PC-9 (cell line): ENCODE results near the gene TRIM6. TPM values are rescaled to one million over a fixed set of nuclear protein-coding genes. Genes with fewer than 3 reads are reported as not detected.
"Not testable (repeated sequence)": the region's sequence is repeated elsewhere in the genome, so short reads cannot be mapped to it uniquely, and the experiment has no call there.

Source experiments
- BruUV-seq: library from RNA; stranded (reverse); fragments of 400-500 nt; replicated peaks from 2 replicates; lab custom pipeline; 2021; lab: Mats Ljungman, UMichigan
- CTCF ChIA-PET: fragments of 300-600 bp; sonication (Branson Sonifier 250); formaldehyde crosslinking; loops from one replicate; lab custom pipeline; 2022; ENCODE audit warnings: antibody characterized with exemption; lab: Charles Lee
- POLR2A ChIA-PET: fragments of 300-600 bp; sonication (Branson Sonifier 250); formaldehyde crosslinking; loops from one replicate; lab custom pipeline; 2022; ENCODE audit warnings: antibody characterized with exemption; ENCODE audit not compliant: unreplicated experiment; lab: Charles Lee
- DNase-seq, 2 experiments: peaks; one replicate each; pipeline versions ENCODE4 v3.0.0 to v3.0.0-alpha.2; 2015 to 2022; ENCODE audit warnings: mixed read lengths in 1 of 2
- H2AFZ ChIP-seq: fragments of 200-600 bp; sonication (generic); 2 replicates; pipeline ENCODE4 v1.8.1; 2017; ENCODE audit warnings: antibody characterized with exemption
- H3F3A ChIP-seq: fragments of 200-600 bp; sonication (generic); 2 replicates; pipeline ENCODE4 v1.8.1; 2017; ENCODE audit warnings: antibody characterized with exemption, mild to moderate bottlenecking, low read depth; ENCODE audit not compliant: insufficient read depth
- H3K27ac ChIP-seq: fragments of 200-600 bp; sonication (generic); 2 replicates; pipeline ENCODE4 v1.6.1; 2016; ENCODE audit warnings: mixed run types
- H3K27me3 ChIP-seq: fragments of 200-600 bp; sonication (generic); 2 replicates; pipeline ENCODE4 v1.6.1; 2016; ENCODE audit warnings: low read depth, mixed run types; ENCODE audit not compliant: insufficient read depth
- H3K36me3 ChIP-seq: fragments of 200-600 bp; sonication (generic); 2 replicates; pipeline ENCODE4 v1.6.1; 2016; ENCODE audit warnings: low read depth, mixed run types
- H3K4me1 ChIP-seq: fragments of 200-600 bp; sonication (generic); replicated peaks from 2 replicates; pipeline ENCODE4 v1.6.1; 2016; ENCODE audit warnings: mixed run types; ENCODE audit not compliant: insufficient read depth
- H3K4me2 ChIP-seq: fragments of 200-600 bp; sonication (generic); 2 replicates; pipeline ENCODE4 v1.6.1; 2017; ENCODE audit warnings: mixed run types
- H3K4me3 ChIP-seq: fragments of 200-600 bp; sonication (generic); 2 replicates; pipeline ENCODE4 v1.6.1; 2016; ENCODE audit warnings: mixed run types
- H3K79me2 ChIP-seq: fragments of 200-600 bp; sonication (generic); 2 replicates; pipeline ENCODE4 v1.6.1; 2017; ENCODE audit warnings: low read depth, mixed run types
- H3K9me2 ChIP-seq: fragments of 200-600 bp; sonication (generic); 2 replicates; pipeline ENCODE4 v1.8.1; 2017; ENCODE audit warnings: mild to moderate bottlenecking; ENCODE audit not compliant: insufficient read depth
- H3K9me3 ChIP-seq: fragments of 200-600 bp; sonication (generic); 2 replicates; pipeline ENCODE4 v1.8.1; 2016; ENCODE audit warnings: low read depth; ENCODE audit not compliant: insufficient read depth
- H4K20me1 ChIP-seq: fragments of 200-600 bp; sonication (generic); 2 replicates; pipeline ENCODE4 v1.8.1; 2017; ENCODE audit not compliant: insufficient read depth
- CTCF ChIP-seq: fragments of 200-600 bp; sonication (generic); conservative IDR thresholded peaks from 2 replicates; pipeline ENCODE4 v1.6.1; 2017; ENCODE audit warnings: mixed run types, antibody characterized with exemption, mild to moderate bottlenecking, moderate library complexity
- EZH2 ChIP-seq: fragments of 200-600 bp; sonication (generic); IDR thresholded peaks from 2 replicates; pipeline ENCODE4 v1.8.0; 2017; ENCODE audit warnings: antibody characterized with exemption, low read depth
- intact Hi-C: fragments of 100-400 bp; cut with micrococcal nuclease; formaldehyde crosslinking; loops from one replicate; pipeline ENCODE4 v1.10.0; 2022; ENCODE audit not compliant: unreplicated experiment
- total RNA-seq: library from RNA; stranded (reverse); gene quantifications from 2 replicates; pipeline ENCODE4 v1.2.3, GENCODE V29; 2021

TRIM6 gene
- total RNA-seq, 1 experiment from 2014 or later: 3.9 TPM

GRCh38 chr11:5646139-5646538, 49.7 kb downstream of the TRIM6 start:
- POLR2A ChIA-PET: no interaction called here
- Histone ChIP-seq H3K27me3 (no peaks in the 10 kb centered on the region), H3K27ac (no peak overlapping the region), H2AFZ (no peak overlapping the region), H3K9me2 (no peaks in the 10 kb centered on the region), H3K79me2 (no peaks in the 10 kb centered on the region), H3K4me2 (no peak overlapping the region), H4K20me1 (no peaks in the 10 kb centered on the region), H3K4me3 (no peak overlapping the region), H3K36me3 (no peaks in the 10 kb centered on the region), H3K4me1 (no peaks in the 10 kb centered on the region), H3F3A (no peaks in the 10 kb centered on the region), H3K9me3 (no peaks in the 10 kb centered on the region)
- DNase-seq: no peak
- no TSS peak for BruUV-seq
- CTCF ChIA-PET: no interaction called here
- intact Hi-C loops: no loop called here
- TF ChIP-seq EZH2 (no peak), CTCF (no peak)

DNA sequence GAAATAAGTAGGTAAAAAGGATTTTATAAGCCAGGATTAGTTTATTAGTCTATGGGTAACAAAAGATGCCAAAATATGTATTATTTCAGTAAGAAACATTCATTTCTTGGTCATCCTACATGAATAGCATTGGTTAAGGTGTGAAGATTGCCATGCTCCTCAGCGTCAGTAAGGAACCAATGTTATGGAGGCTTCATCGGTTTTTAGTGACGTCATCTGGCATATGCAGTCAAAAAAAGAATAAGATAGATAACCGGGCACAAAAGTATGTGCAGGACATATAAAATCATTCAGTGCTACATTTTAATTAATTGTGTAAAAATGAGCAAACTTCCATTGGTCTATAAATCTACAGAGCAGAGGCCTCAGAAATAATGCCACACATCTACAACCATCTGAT, 59.0 kb downstream of the TRIM6 start:
- ChIA-PET CTCF (no interaction called here), POLR2A (no interaction called here)
- no TSS peak for BruUV-seq
- Histone ChIP-seq H3K4me1 (no peaks in the 10 kb centered on the region), H4K20me1 (no peaks in the 10 kb centered on the region), H2AFZ (no peak overlapping the region), H3K27ac (no peak overlapping the region), H3K9me3 (no peaks in the 10 kb centered on the region), H3F3A (no peaks in the 10 kb centered on the region), H3K4me3 (no peak overlapping the region), H3K4me2 (no peak overlapping the region), H3K36me3 (no peaks in the 10 kb centered on the region), H3K27me3 (no peaks in the 10 kb centered on the region), H3K9me2 (no peaks in the 10 kb centered on the region), H3K79me2 (no peaks in the 10 kb centered on the region)
- intact Hi-C loops: no loop called here
- no peak for DNase-seq
- TF ChIP-seq CTCF (no peak), EZH2 (no peak)

DNA sequence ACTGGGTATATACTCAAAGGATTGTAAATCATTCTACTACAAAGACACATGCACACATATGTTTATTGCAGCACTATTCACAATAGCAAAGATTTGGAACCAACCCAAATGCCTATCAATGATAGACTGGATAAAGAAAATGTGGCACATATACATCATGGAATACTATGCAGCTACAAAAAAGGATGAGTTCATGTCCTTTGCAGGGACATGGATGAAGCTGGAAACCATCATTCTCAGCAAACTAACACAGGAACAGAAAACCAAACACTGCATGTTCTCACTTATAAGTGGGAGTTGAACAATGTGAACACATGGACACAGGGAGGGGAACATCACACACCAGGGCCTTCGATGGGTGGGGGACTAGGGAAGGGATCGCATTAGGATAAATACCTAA, 60.5 kb downstream of the TRIM6 start:
- H3K4me3 ChIP-seq, CTCF ChIA-PET, BruUV-seq, DNase-seq, H3K9me2 ChIP-seq, intact Hi-C loops, H3K27ac ChIP-seq, H3F3A ChIP-seq, H2AFZ ChIP-seq, H3K4me1 ChIP-seq, H3K27me3 ChIP-seq, H3K4me2 ChIP-seq, POLR2A ChIA-PET, H4K20me1 ChIP-seq, H3K9me3 ChIP-seq, H3K79me2 ChIP-seq, H3K36me3 ChIP-seq: not testable (repeated sequence)

DNA sequence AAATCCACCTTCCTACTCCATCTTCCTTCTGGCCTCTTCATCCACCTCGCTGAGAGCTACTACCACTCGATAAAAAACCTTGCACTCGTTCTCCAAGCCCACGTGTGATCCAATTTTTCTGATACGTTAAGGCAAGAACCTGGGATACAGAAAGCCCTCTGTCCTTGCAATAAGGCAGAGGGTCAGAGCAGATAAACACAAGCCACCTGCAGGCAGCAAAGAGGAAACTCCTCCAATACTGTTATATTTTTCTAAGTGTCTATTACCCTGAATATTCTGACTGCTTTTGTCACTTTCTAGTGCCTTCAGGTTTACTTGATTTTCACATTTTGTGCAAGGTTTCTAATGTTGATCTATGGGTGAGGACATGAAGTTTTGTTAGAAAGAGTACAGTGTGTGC, 61.9 kb downstream of the TRIM6 start:
- DNase-seq: no peak
- Histone ChIP-seq H3K9me2 (no peaks in the 10 kb centered on the region), H3K79me2 (no peaks in the 10 kb centered on the region), H3K4me3 (no peak overlapping the region), H3K27me3 (no peaks in the 10 kb centered on the region), H3K36me3 (no peaks in the 10 kb centered on the region), H3K4me2 (no peak overlapping the region), H3K27ac (no peak overlapping the region), H3F3A (no peaks in the 10 kb centered on the region), H3K4me1 (no peaks in the 10 kb centered on the region), H2AFZ (no peak overlapping the region), H4K20me1 (no peaks in the 10 kb centered on the region), H3K9me3 (no peaks in the 10 kb centered on the region)
- no peak for TF ChIP-seq EZH2
- TF ChIP-seq CTCF: no peak
- intact Hi-C loops: no loop called here
- BruUV-seq: no TSS peak
- POLR2A ChIA-PET: no interaction called here
- CTCF ChIA-PET: no interaction called here
